H1 (cell line): ENCODE results near the gene EPB41L2. TPM values are rescaled to one million over a fixed set of nuclear protein-coding genes. Genes with fewer than 3 reads are reported as not detected.

Experiments used
- CTCF ChIA-PET: fragments of 300-600 bp; sonication (Branson Sonifier 250); formaldehyde crosslinking; loops from one replicate; lab custom pipeline; 2021; ENCODE audit not compliant: partially characterized antibody; lab: Charles Lee
- POLR2A ChIA-PET: fragments of 300-600 bp; sonication (Branson Sonifier 250); formaldehyde crosslinking; loops from one replicate; lab custom pipeline; 2021; ENCODE audit warnings: inconsistent platforms; ENCODE audit not compliant: partially characterized antibody; lab: Charles Lee
- DNase-seq, 2 experiments: peaks; one replicate each; pipeline versions ENCODE4 v3.0.0 to v3.0.0-alpha.2; 2010 to 2022; ENCODE audit warnings: low spot score in 2 of 2, low read depth in 1 of 2, mixed read lengths in 1 of 2
- FAIRE-seq: peaks from 2 replicates; lab custom pipeline; 2011; peaks lifted over from hg19 to GRCh38; lab: Jason Lieb, UNC
- H2AFZ ChIP-seq: 2 replicates; pipeline ENCODE4 v1.8.1; 2012; ENCODE audit warnings: low read length, inconsistent platforms
- H2AK5ac ChIP-seq: 2 replicates; pipeline ENCODE4 v1.6.1; 2013; ENCODE audit warnings: low read depth, low read length
- H2BK120ac ChIP-seq: replicated peaks from 2 replicates; pipeline ENCODE3; 2013; ENCODE audit warnings: low read depth, low read length, inconsistent platforms
- H2BK12ac ChIP-seq: 2 replicates; pipeline ENCODE4 v1.6.1; 2013; ENCODE audit warnings: low read depth, low read length
- H2BK15ac ChIP-seq: 2 replicates; pipeline ENCODE4 v1.6.1; 2013; ENCODE audit warnings: low read length
- H2BK20ac ChIP-seq: 2 replicates; pipeline ENCODE4 v1.6.1; 2013; ENCODE audit warnings: low read length
- H2BK5ac ChIP-seq: 2 replicates; pipeline ENCODE4 v1.6.1; 2013; ENCODE audit warnings: low read depth, low read length
- H3K14ac ChIP-seq: 2 replicates; pipeline ENCODE4 v1.6.1; 2013; ENCODE audit warnings: inconsistent platforms; ENCODE audit not compliant: insufficient read length
- H3K18ac ChIP-seq: 2 replicates; pipeline ENCODE4 v1.6.1; 2013; ENCODE audit warnings: low read length; ENCODE audit errors: extremely low read depth
- H3K23ac ChIP-seq: 2 replicates; pipeline ENCODE4 v1.6.1; 2013; ENCODE audit warnings: inconsistent platforms; ENCODE audit not compliant: insufficient read length
- H3K23me2 ChIP-seq: 2 replicates; pipeline ENCODE4 v1.6.1; 2013; ENCODE audit warnings: low read depth, low read length
- H3K27ac ChIP-seq: 2 replicates; pipeline ENCODE4 v1.6.1; 2011; ENCODE audit warnings: low read depth, low read length, inconsistent platforms
- H3K27me3 ChIP-seq, 4 experiments: replicated peaks in 1 of 4; 1 replicate in 1 of 4; 2 replicates in 3 of 4; pipeline versions ENCODE4 v1.6.1 to v1.8.1; 2011 to 2013; ENCODE audit warnings: low read length in 3 of 4, mild to moderate bottlenecking in 3 of 4, inconsistent platforms in 2 of 4, mixed read lengths in 2 of 4, moderate library complexity in 1 of 4; ENCODE audit not compliant: control insufficient read depth in 3 of 4, insufficient read depth in 3 of 4; ENCODE audit errors: extremely low read depth in 1 of 4
- H3K36me3 ChIP-seq, 4 experiments: 2 replicates each; pipeline versions ENCODE4 v1.6.1 to v1.8.1; 2011 to 2013; ENCODE audit warnings: mild to moderate bottlenecking in 4 of 4, low read length in 3 of 4, moderate library complexity in 2 of 4, control low read depth in 1 of 4, inconsistent platforms in 1 of 4; ENCODE audit not compliant: insufficient read depth in 4 of 4, control insufficient read depth in 2 of 4
- H3K4ac ChIP-seq: replicated peaks from 2 replicates; pipeline ENCODE3; 2013; ENCODE audit warnings: low read length, low read depth, mixed read lengths, inconsistent platforms; ENCODE audit not compliant: insufficient read length
- H3K4me1 ChIP-seq, 4 experiments: replicated peaks in 1 of 4; 1 replicate in 1 of 4; 2 replicates in 3 of 4; pipeline versions ENCODE4 v1.6.1 to v1.8.1; 2011 to 2013; ENCODE audit warnings: low read length in 3 of 4, inconsistent platforms in 2 of 4, mixed read lengths in 1 of 4; ENCODE audit not compliant: insufficient read depth in 4 of 4, control insufficient read depth in 3 of 4
- H3K4me2 ChIP-seq, 2 experiments: 2 replicates each; pipeline versions ENCODE4 v1.6.1 to v1.8.1; 2011 to 2013; ENCODE audit warnings: low read depth in 2 of 2, low read length in 2 of 2, control low read depth in 1 of 2, inconsistent platforms in 1 of 2, mild to moderate bottlenecking in 1 of 2; ENCODE audit not compliant: insufficient read depth in 1 of 2
- H3K4me3 ChIP-seq, 4 experiments: fragments of 200-600, 300-600 bp in 1 of 4; sonication (generic), shearing (Covaris generic), sonication (Bioruptor Twin) in 1 of 4; 2 replicates each; pipeline versions ENCODE4 v1.5.1 to v1.8.1; 2011 to 2016; ENCODE audit warnings: low read length in 4 of 4, low read depth in 3 of 4, control low read depth in 2 of 4, inconsistent platforms in 2 of 4, mild to moderate bottlenecking in 2 of 4, mixed read lengths in 1 of 4, moderate library complexity in 1 of 4; ENCODE audit not compliant: insufficient read depth in 2 of 4; ENCODE audit errors: extremely low read depth in 1 of 4
- H3K56ac ChIP-seq: replicated peaks from 2 replicates; pipeline ENCODE3; 2013; ENCODE audit warnings: low read depth, mild to moderate bottlenecking, mixed read lengths, low read length, inconsistent platforms; ENCODE audit not compliant: insufficient read length
- H3K79me1 ChIP-seq: 2 replicates; pipeline ENCODE4 v1.6.1; 2013; ENCODE audit warnings: low read depth, low read length, control low read depth
- H3K79me2 ChIP-seq, 2 experiments: 2 replicates each; pipeline versions ENCODE4 v1.6.1 to v1.8.1; 2012 to 2013; ENCODE audit warnings: low read length in 2 of 2, mild to moderate bottlenecking in 2 of 2, inconsistent platforms in 1 of 2; ENCODE audit not compliant: insufficient read depth in 2 of 2, control insufficient read depth in 1 of 2
- H3K9ac ChIP-seq, 4 experiments: replicated peaks in 1 of 4; 1 replicate in 1 of 4; 2 replicates in 3 of 4; pipeline versions ENCODE4 v1.6.1 to v1.8.1; 2011 to 2013; ENCODE audit warnings: low read depth in 3 of 4, low read length in 3 of 4, control low read depth in 2 of 4, mild to moderate bottlenecking in 2 of 4, moderate library complexity in 2 of 4, inconsistent platforms in 1 of 4; ENCODE audit errors: extremely low read depth in 1 of 4
- H3K9me3 ChIP-seq, 2 experiments: 2 replicates each; pipeline versions ENCODE4 v1.6.1 to v1.8.1; 2012 to 2013; ENCODE audit warnings: mild to moderate bottlenecking in 2 of 2, moderate library complexity in 2 of 2, control low read depth in 1 of 2, inconsistent platforms in 1 of 2, low read depth in 1 of 2, low read length in 1 of 2, mixed read lengths in 1 of 2; ENCODE audit not compliant: insufficient read depth in 2 of 2
- H4K20me1 ChIP-seq, 2 experiments: replicated peaks in 1 of 2; 2 replicates each; pipeline versions ENCODE3 to v1.8.1; 2011 to 2013; ENCODE audit warnings: inconsistent platforms in 2 of 2, low read length in 2 of 2, mild to moderate bottlenecking in 1 of 2; ENCODE audit not compliant: insufficient read depth in 2 of 2, control insufficient read depth in 1 of 2
- H4K5ac ChIP-seq: 2 replicates; pipeline ENCODE4 v1.6.1; 2013; ENCODE audit warnings: low read length, low read depth, mixed read lengths, inconsistent platforms; ENCODE audit not compliant: insufficient read length
- H4K8ac ChIP-seq: 2 replicates; pipeline ENCODE4 v1.8.0; 2013; ENCODE audit warnings: mild to moderate bottlenecking, moderate library complexity, low read length, inconsistent platforms; ENCODE audit not compliant: insufficient read depth; ENCODE audit errors: extremely low read depth
- H4K91ac ChIP-seq: replicated peaks from 2 replicates; pipeline ENCODE3; 2013; ENCODE audit warnings: low read length, mixed read lengths, inconsistent platforms; ENCODE audit not compliant: insufficient read length
- ASH2L ChIP-seq: fragments of 200-600, 300-600 bp; sonication (generic); IDR thresholded peaks from one replicate; pipeline ENCODE4 v1.7.1; 2017; ENCODE audit warnings: low read length
- CEBPB ChIP-seq: IDR thresholded peaks from 2 replicates; pipeline ENCODE4 v1.6.1; 2012; ENCODE audit warnings: low read depth, low read length
- FOSL1 ChIP-seq: IDR thresholded peaks from 2 replicates; pipeline ENCODE4 v1.6.1; 2011; ENCODE audit warnings: mild to moderate bottlenecking, low read depth, low read length, moderate library complexity; ENCODE audit not compliant: insufficient read depth
- HDAC2 ChIP-seq, 2 experiments: fragments of 300-600 bp in 1 of 2; sonication (generic) in 1 of 2; IDR thresholded peaks; 2 replicates each; pipeline ENCODE4 v1.6.1; 2011 to 2012; ENCODE audit warnings: low read depth in 2 of 2, low read length in 2 of 2, mild to moderate bottlenecking in 2 of 2, moderate library complexity in 2 of 2, borderline replicate concordance in 1 of 2, inconsistent platforms in 1 of 2
- KDM5A ChIP-seq: fragments of 200-600 bp; IDR thresholded peaks from 2 replicates; pipeline ENCODE4 v1.7.1; 2012; ENCODE audit warnings: mild to moderate bottlenecking, low read length, inconsistent platforms, mixed read lengths
- NRF1 ChIP-seq: IDR thresholded peaks from 2 replicates; pipeline ENCODE4 v1.6.1; 2011; ENCODE audit warnings: mild to moderate bottlenecking, low read depth, low read length, improper control_type of control experiment
- PHF8 ChIP-seq: fragments of 200-600 bp; sonication (generic); conservative IDR thresholded peaks from 2 replicates; pipeline ENCODE4 v1.7.1; 2012; ENCODE audit warnings: low read depth, mild to moderate bottlenecking, inconsistent platforms, low read length, moderate library complexity
- SAP30 ChIP-seq: fragments of 300-600 bp; sonication (generic); IDR thresholded peaks from 2 replicates; pipeline ENCODE4 v1.7.1; 2012; ENCODE audit warnings: low read length, moderate library complexity, mild to moderate bottlenecking, inconsistent platforms; ENCODE audit not compliant: insufficient read depth, insufficient replicate concordance
- SIX5 ChIP-seq: IDR thresholded peaks from 2 replicates; pipeline ENCODE4 v1.6.1; 2011; ENCODE audit warnings: mild to moderate bottlenecking, low read depth, low read length
- SP2 ChIP-seq: IDR thresholded peaks from 2 replicates; pipeline ENCODE4 v1.6.1; 2012; ENCODE audit warnings: mild to moderate bottlenecking, low read length, inconsistent platforms
- TAF1 ChIP-seq: IDR thresholded peaks from 2 replicates; pipeline ENCODE4 v1.6.1; 2011; ENCODE audit warnings: mild to moderate bottlenecking, low read depth, low read length
- WGBS, 2 experiments: shearing (Covaris generic) in 1 of 2; methylation state at CpG; one replicate each; pipeline versions ENCODE4 v1.1.6 to v1.1.7; 2013 to 2015; ENCODE audit warnings: low lambda C conversion rate in 2 of 2, mixed read lengths in 2 of 2, inconsistent platforms in 1 of 2, low coverage in 1 of 2, missing lambda C conversion rate in 1 of 2; ENCODE audit not compliant: insufficient replicate concordance in 2 of 2, insufficient coverage in 1 of 2, insufficient read length in 1 of 2; ENCODE audit errors: extremely low coverage in 1 of 2, missing lambda C conversion rate in 1 of 2; 5-methylcytosine and 5-hydroxymethylcytosine counted together
- polyA plus RNA-seq, 7 experiments: library from polyadenylated mRNA; depleted of rRNA in 3 of 7; stranded (reverse) in 5 of 7; unstranded in 2 of 7; fragments of >200 nt in 5 of 7; fragments of 200-250 nt in 2 of 7; gene quantifications; 1 replicate in 5 of 7; 2 replicates in 1 of 7; 4 replicates in 1 of 7; pipeline versions ENCODE4 v1.2.1 to v1.2.3, GENCODE V29; 2011 to 2013; ENCODE audit warnings: missing spikeins in 2 of 7, mixed read lengths in 2 of 7
- total RNA-seq: library from RNA; stranded (reverse); fragmentation: NEBNext Ultra II Directional; extraction: Animal tissue kit (Norgen Biotek cat#: 25700); gene quantifications from 2 replicates; pipeline ENCODE4 v1.2.1, GENCODE V29; 2021

The EPB41L2 gene
- total and polyA plus RNA-seq, 2 of the 8 experiments (the other 6 are each of a cell fraction or from before 2014, with no cell fraction given) = 22.5 to 123 TPM

DNA sequence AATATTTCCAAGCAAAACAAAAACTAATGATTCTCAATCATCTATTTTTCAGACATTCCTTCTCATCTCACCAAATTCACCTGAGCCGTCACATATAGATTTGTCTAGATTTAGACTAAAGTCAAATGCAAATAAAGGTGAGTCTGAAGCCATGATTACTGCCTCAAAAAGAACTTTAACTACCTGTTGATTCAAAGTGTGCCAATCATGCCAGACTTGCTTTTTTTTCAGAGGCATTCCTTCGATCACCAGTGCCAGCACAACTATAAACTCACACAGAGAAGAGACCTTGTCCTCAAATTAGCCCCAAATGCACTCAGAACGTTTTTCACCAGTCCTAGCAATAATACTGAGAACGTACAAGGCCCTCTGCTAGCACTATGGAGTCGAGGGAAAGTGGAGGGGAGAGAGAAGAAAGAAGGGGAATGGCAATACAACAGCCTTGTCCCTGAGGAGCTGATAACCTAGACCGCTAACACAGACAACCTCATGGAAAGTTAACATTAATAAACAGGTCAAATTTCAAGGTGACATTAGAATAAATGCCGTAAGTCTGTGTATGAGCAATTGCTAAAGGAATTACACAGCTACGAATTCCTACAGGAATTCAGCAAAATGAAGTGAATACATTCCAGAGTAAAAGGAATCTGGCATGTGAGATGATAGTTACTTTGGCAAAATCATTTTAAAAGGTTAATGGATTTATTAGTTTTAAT is 60.9 kb downstream of the EPB41L2 start:
- Histone ChIP-seq H4K8ac (no peak overlapping the region), H4K5ac (no peak overlapping the region), H3K9ac (no peak overlapping the region), H3K14ac (no peak overlapping the region), H3K79me1 (peaks cover 7% of the 10 kb centered on the region), H3K4me2 (no peak overlapping the region), H3K4me1 (peaks cover 7 to 15% (median 10%) of the 10 kb centered on the region in 4 experiments; a peak in 6 of 7 replicates), H3K4me3 (no peak overlapping the region), H2BK20ac (no peak overlapping the region), H3K23ac (no peak overlapping the region), H2BK5ac (no peak overlapping the region), H3K56ac (no peak overlapping the region), H3K23me2 (0 out of 2 replicates have a peak, but pooled peaks cover 2% of the 10 kb centered on the region), H3K4ac (no peak overlapping the region), H3K36me3 (no peaks in the 10 kb centered on the region), H2BK120ac (no peak overlapping the region), H2AFZ (no peak overlapping the region), H4K20me1 (no peaks in the 10 kb centered on the region), H2BK12ac (no peak overlapping the region), H3K79me2 (peaks cover 0 to 69% of the 10 kb centered on the region in 2 experiments; a peak in 3 of 4 replicates), H2AK5ac (no peak overlapping the region), H3K27me3 (no peaks in the 10 kb centered on the region), H3K27ac (no peak overlapping the region), H3K18ac (no peak overlapping the region), H2BK15ac (no peak overlapping the region), H3K9me3 (peaks cover 5% of the 10 kb centered on the region in 2 experiments; a peak in 3 of 4 replicates), H4K91ac (no peak overlapping the region)
- ChIA-PET POLR2A (interaction anchor here (1.0 kb wide), 1 partner anchor 13 kb away, joined by 3 read pairs; no protein-coding TSS in a partner anchor), CTCF (interaction anchor here (1.0 kb wide), 1 partner anchor 8 kb away, joined by 4 read pairs; no protein-coding TSS in a partner anchor)
- WGBS, 2 experiments = 73% methylated on average over 8 of the region's 8 CpGs; no CpG with 5 or more reads in 1 of the 2 experiments
- TF ChIP-seq SAP30 = no peak
- TF ChIP-seq FOSL1 = no peak
- no peak for TF ChIP-seq CEBPB
- no peak for TF ChIP-seq NRF1
- no peak for TF ChIP-seq PHF8
- TF ChIP-seq ASH2L = no peak
- TF ChIP-seq KDM5A = no peak
- no peak for TF ChIP-seq SP2
- TF ChIP-seq SIX5 = no peak
- no peak for TF ChIP-seq HDAC2 (IDR thresholded peaks at IDR 0.05; ENCODE audit: borderline replicate concordance in 1 of 2, low read depth in 2 of 2, low read length in 2 of 2)
- TF ChIP-seq TAF1 = no peak
- no peak for FAIRE-seq
- no peak for DNase-seq
